Vagina (tissue), 2 donors: ENCODE measurements around the gene COPS9.

ENCODE experiments used
- CTCF ChIP-seq, 3 experiments: fragments of 450-650 bp in 2 of 3; fragments of 200-600 bp in 1 of 3; sonication (generic) in 1 of 3; IDR thresholded peaks; one replicate each; pipeline ENCODE4 v1.5.1; 2017 to 2019; ENCODE audit warnings: antibody characterized with exemption in 3 of 3, mild to moderate bottlenecking in 2 of 3, moderate library complexity in 2 of 3
- POLR2A ChIP-seq, 2 donors: fragments of 450-650 bp; IDR thresholded peaks; one replicate each; pipeline ENCODE4 v1.6.1; 2017; ENCODE audit warnings: antibody characterized with exemption in 2 of 2, mild to moderate bottlenecking in 2 of 2, moderate library complexity in 2 of 2
- POLR2AphosphoS5 ChIP-seq, 2 donors: sonication (generic); formaldehyde crosslinking; IDR thresholded peaks; one replicate each; pipeline ENCODE4 v1.9.0; 2017; ENCODE audit warnings: antibody characterized with exemption in 2 of 2, mild to moderate bottlenecking in 2 of 2, low read depth in 1 of 2; ENCODE audit not compliant: insufficient read depth in 1 of 2

GRCh38 chr2:240164586-240164985 lies 28.5 kb upstream of the COPS9 start:
- TF ChIP-seq CTCF (IDR thresholded peaks at IDR 0.05) (no peak), POLR2A (IDR thresholded peaks at IDR 0.05) (no peak), POLR2AphosphoS5 (IDR thresholded peaks at IDR 0.05; ENCODE audit: insufficient read depth in 1 of 2, low read depth in 1 of 2) (no peak)
